NT2/D1 (cell line): Measurements from ENCODE around the gene SH3BP4.

Source experiments
- SUZ12 ChIP-seq: IDR thresholded peaks from 2 replicates; pipeline ENCODE4 v1.6.1; 2011; ENCODE audit not compliant: insufficient read length, insufficient read depth; ENCODE audit errors: extremely low read depth
- YY1 ChIP-seq: IDR thresholded peaks from 2 replicates; pipeline ENCODE4 v1.6.1; 2011; ENCODE audit not compliant: insufficient read length, insufficient read depth
- ZNF274 ChIP-seq: IDR thresholded peaks from 2 replicates; pipeline ENCODE4 v1.6.1; 2011; ENCODE audit warnings: mild to moderate bottlenecking, low read depth, low read length

DNA sequence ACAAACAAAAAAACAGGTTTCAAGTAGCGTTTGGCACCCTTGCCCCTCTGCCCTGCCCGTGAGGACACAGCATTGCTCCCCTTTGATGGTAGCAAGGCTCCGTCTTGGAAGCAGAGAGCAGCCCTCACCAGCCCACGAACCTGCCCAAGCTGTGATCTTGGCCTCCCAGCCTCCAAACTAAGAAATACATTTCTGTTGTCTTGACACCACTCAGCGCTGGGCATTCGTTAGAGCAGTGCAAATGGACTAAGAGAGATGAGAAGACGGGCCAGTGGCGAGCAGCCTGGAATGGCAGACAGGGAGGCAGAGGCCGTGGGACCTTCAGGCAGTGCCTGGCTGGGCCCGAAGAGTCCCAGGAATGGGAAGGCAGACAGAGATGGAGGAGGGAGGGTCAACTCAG is 109.8 kb downstream of the SH3BP4 start:
- TF ChIP-seq ZNF274: no peak
- TF ChIP-seq SUZ12: no peak
- TF ChIP-seq YY1: no peak
